Omental fat pad (tissue), 4 donors: ENCODE data around the gene TMEM92. TPM values are rescaled to one million over a fixed set of nuclear protein-coding genes. Genes with fewer than 3 reads are reported as not detected.
"Not testable (repeated sequence)": the region's sequence is repeated elsewhere in the genome, so short reads cannot be mapped to it uniquely, and the experiment has no call there.

ENCODE experiments used
- ATAC-seq: fragments of 150-250 bp; one replicate; pipeline ENCODE4 v1.9.1; 2016; ENCODE audit warnings: mild to moderate bottlenecking, moderate library complexity; ENCODE audit not compliant: low FRiP score
- DNase-seq: peaks from one replicate; pipeline ENCODE4 v3.0.0-alpha.2; 2019; ENCODE audit warnings: low spot score
- total RNA-seq, 4 donors: library from RNA; depleted of rRNA; stranded (reverse); fragments of >200 nt; gene quantifications; one replicate each; pipeline ENCODE4 v1.1.0, GENCODE V29; 2016
- TF ChIP-seq, protein P1 (sequence below), 3 donors: fragments of 450-650 bp; IDR thresholded peaks; one replicate each; pipeline ENCODE4 v1.5.1; 2016 to 2017; ENCODE audit warnings: antibody characterized with exemption in 3 of 3, mild to moderate bottlenecking in 3 of 3, moderate library complexity in 2 of 3

The TMEM92 gene
- total RNA-seq, 4 donors from 2014 or later: 0.93 TPM; not detected in 3

DNA sequence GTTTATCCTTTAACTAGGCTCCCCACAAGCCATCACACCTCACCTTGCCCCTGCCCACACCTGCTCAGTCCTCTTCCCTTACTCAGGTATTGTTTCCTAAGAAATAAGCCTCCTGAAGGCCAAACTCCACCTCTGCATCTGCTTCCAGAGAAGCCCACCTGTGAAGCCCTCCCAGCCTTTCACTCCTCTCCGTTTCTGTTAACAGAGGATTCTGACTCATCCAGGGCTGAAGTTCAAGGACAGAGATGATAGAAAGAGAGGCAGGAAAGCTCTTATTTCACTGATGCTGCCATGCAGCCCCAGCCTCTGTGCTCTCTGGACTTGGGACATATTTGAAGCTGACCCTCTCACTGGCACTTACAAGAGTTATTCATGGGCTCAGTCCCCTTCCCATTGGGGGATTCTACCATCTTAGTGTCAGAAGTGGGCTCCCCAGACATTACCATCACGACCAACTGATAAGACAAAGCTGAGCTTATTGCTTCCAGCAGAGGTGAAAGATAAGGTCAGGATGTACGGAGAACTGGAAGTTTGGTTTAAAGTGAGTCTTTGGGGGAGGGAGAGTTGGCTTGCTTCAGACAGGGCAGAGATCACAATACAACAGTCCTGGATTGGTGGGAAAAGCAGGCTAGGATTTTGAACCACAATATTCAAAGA is 36.3 kb downstream of the TMEM92 start:
- DNase-seq (no peak), ATAC-seq (no peak)
- TF ChIP-seq, protein P1, sequence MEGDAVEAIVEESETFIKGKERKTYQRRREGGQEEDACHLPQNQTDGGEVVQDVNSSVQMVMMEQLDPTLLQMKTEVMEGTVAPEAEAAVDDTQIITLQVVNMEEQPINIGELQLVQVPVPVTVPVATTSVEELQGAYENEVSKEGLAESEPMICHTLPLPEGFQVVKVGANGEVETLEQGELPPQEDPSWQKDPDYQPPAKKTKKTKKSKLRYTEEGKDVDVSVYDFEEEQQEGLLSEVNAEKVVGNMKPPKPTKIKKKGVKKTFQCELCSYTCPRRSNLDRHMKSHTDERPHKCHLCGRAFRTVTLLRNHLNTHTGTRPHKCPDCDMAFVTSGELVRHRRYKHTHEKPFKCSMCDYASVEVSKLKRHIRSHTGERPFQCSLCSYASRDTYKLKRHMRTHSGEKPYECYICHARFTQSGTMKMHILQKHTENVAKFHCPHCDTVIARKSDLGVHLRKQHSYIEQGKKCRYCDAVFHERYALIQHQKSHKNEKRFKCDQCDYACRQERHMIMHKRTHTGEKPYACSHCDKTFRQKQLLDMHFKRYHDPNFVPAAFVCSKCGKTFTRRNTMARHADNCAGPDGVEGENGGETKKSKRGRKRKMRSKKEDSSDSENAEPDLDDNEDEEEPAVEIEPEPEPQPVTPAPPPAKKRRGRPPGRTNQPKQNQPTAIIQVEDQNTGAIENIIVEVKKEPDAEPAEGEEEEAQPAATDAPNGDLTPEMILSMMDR (IDR thresholded peaks at IDR 0.05): no peak

DNA sequence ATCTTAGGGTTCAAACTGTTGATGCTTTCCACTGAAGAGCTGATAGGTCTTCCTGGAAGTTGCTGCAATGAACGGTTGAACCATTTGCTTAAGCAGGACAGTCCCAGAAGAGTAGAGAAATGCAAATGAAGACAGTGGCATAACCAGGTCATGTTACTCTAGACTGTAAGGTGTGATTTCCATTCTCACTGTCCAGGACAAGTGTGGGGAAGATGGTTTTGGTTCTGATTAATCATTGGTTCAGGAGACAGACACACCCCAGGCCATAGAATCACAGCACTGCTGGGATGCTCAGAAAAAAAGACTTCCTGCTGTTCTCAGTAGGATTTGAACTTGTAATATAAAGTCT is 36.8 kb downstream of the TMEM92 start:
- DNase-seq (no peak), ATAC-seq (no peak)
- TF ChIP-seq, protein P1 (IDR thresholded peaks at IDR 0.05): no peak

DNA sequence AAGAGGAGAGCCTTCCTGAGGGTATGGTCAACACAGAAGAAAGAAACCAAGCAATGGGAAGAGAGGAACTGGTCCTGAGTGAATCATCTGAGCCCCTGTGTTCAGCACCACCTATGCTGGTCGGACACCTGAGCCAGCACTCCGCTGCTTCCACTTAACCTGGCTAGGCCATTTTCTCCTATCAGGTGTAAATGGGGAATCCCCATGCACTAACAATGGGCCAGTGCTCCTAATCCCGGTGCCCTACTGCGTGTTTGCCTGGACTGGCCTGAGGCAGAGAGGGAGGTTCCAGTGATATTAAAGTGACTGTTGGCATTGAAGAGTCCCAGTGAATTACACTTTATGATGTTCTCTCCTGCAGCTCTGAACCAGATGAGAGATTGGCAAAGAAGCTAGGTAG is 37.2 kb downstream of the TMEM92 start:
- no peak for DNase-seq
- ATAC-seq: no peak
- TF ChIP-seq, protein P1 (IDR thresholded peaks at IDR 0.05): no peak

DNA sequence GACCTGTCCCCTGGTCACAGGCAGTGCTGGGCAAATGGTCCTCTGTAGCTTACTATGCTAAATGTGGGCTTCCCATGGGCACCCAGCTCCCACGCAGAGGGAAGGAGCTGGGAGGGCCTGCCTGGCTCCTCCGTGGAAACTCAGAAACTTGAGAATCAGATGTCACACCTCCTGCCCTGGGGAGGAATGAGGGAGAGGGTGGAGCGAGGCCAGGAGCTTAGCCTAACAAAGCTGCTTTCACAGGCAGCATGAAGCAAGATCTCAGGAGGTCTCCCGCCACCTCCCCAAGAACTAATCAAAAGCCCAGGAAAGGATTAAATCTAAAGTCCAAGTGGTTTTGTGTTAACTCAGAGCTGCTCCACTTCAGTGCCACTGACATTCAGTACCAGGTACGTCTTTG is 38.0 kb downstream of the TMEM92 start:
- TF ChIP-seq, protein P1 (IDR thresholded peaks at IDR 0.05): no peak
- DNase-seq: no peak
- ATAC-seq: no peak

DNA sequence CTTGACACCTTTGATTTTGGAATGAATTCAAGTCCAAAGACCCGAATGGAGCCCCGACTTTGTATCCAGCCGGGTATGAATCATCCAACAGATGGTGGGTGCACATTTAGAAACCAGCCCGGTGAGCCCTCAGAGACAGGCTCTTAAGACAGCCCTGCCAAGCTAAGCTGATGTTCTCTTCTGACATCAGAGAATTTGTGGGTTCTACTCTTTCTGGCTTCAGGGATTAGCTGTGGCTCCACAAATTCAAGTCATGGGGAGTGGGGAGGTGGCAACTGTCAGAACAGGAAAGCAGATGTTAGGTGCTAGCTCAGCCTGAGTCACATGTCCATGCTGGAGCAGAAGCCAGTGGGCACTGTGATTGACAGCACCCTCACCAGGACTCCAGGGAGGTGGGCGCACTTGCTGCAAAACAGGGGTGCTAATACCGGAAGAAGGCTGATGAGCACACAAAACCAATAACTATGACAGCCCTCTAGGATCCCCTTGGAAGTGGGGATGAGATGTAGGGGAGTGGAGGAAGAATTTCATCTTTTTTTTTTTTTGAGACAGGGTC is 40.3 kb downstream of the TMEM92 start:
- DNase-seq: no peak
- TF ChIP-seq, protein P1 (IDR thresholded peaks at IDR 0.05): no peak
- ATAC-seq: no peak

DNA sequence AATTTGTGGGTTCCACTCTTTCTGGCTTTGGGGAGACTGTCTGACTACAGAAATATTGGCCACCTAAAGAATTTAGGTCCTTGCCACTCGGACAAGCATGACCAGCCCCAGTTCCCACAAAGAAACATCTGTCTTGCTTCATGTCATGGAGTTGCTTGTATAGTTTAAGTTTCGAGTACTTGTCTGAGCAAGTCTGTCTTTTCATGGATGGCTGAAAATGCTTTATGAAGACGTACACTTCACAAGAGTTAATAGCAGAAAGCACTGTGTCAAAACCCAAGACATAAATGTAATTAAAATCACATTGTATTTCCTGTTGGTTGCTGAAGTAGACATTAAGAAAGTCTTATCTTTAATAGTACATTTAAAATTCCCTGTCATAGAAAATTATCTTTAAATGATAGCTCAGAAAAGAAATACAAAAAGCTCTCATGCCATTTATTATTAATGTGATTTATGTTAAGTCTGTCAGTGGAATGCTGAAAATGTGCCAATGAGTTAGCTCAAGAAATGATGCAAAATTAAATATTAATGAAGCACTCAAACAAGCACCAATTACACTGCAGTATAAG is 41.8 kb downstream of the TMEM92 start:
- TF ChIP-seq, protein P1 (IDR thresholded peaks at IDR 0.05): no peak
- ATAC-seq: no peak
- no peak for DNase-seq

DNA sequence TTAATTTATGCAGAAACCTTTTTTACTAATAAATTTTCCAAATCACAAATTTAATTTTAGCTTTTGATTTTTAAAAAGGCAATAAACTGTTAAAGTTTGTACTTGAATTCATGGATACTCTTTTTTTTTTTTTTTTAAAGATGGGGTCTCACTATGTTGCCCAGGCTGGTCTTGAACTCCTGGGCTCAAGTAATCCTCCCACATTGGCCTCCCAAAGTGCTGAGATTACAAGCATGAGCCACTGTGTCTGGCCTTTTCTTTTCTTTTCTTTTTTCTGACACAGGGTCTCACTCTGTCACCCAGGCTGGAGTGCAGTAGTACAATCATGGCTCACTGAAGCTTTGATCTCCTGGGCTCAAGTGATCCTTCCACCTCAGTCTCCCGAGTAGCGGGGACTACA is 42.4 kb downstream of the TMEM92 start:
- not testable (repeated sequence) for DNase-seq, ATAC-seq
